Measurements from ENCODE around the gene TBC1D14. TPM values are rescaled to one million over a fixed set of nuclear protein-coding genes. Genes with fewer than 3 reads are reported as not detected.

Gene TBC1D14
- total and polyA plus RNA-seq, 9 of the 15 experiments (the other 6 are each of a cell fraction or from before 2014, with no cell fraction given), result 2.1 to 59.6 (median 44.8) TPM

DNA sequence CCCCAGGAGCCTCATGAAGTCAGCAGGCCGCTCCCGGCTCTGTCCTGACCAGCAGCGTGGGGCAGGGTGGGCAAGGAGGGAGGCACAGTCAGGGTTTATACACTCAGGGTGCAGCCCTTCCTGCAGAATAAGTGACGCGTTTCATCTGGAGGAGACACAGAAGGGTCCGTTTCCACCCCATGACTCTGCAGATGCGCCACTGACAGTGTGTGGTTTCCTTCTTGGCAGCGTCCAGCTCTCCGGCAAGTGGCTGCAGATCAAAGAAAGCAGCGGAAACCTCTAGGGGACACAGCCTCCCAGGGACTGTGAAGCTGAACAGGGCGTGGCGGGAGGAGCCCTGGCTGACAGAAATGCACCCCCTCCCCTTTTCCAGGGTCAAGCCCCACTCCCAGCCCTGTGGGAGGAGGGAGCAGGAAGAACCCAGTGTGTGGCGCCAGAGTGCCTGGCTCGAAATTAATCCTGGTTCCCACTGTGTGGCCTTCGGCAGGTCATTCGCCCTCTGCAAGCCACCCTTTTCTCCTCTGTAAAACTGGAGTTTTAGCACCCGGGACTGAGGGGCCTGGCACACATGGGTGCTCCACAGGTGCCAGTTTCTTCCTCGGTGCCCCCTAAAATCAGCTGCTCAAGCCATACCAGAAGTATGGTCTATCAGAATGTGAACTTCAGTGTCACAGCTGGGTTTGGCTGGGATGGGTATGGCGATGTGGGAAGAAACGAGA is 17.3 kb upstream of the TBC1D14 start (continued):
- TF ChIP-seq MBD2 (IDR thresholded peaks at IDR 0.05; ENCODE audit: borderline replicate concordance, low read depth) (peak; percentile 48; the same call in 1 of the 2 replicates), SPI1 (IDR thresholded peaks at IDR 0.05; ENCODE audit: borderline replicate concordance, low read depth, low read length) (no peak), ZNF23 (CRISPR knock-in tag; IDR thresholded peaks at IDR 0.05) (no peak), L3MBTL2 (IDR thresholded peaks at IDR 0.05) (peak; percentile 51; the same call in 1 of the 2 replicates), ZNF316 (IDR thresholded peaks at IDR 0.05) (peak; percentile 78), NBN (IDR thresholded peaks at IDR 0.05; ENCODE audit: low read depth) (peak; percentile 52; the same call in 1 of the 2 replicates), NFXL1 (CRISPR knock-in tag; IDR thresholded peaks at IDR 0.05) (no peak), ZNF77 (CRISPR knock-in tag; IDR thresholded peaks at IDR 0.05) (no peak), ZNF764 (CRISPR knock-in tag; IDR thresholded peaks at IDR 0.05; ENCODE audit: low read depth) (no peak), FOSL1 (tag; conservative IDR thresholded peaks at IDR 0.05) (no peak), ZFX (CRISPR knock-in tag; IDR thresholded peaks at IDR 0.05) (peak; percentile 63; the same call in 1 of the 2 replicates), ZFP30 (CRISPR knock-in tag; IDR thresholded peaks at IDR 0.05; ENCODE audit: borderline replicate concordance) (no peak), NCOR1 (IDR thresholded peaks at IDR 0.05) (no peak), ZNF780A (CRISPR knock-in tag; IDR thresholded peaks at IDR 0.05) (no peak), NFIX (CRISPR knock-in tag; IDR thresholded peaks at IDR 0.05; ENCODE audit: low read depth) (no peak), ZNF699 (CRISPR knock-in tag; IDR thresholded peaks at IDR 0.05; ENCODE audit: insufficient replicate concordance) (no peak), PYGO2 (tag; IDR thresholded peaks at IDR 0.05) (no peak), PHF20 (IDR thresholded peaks at IDR 0.05; ENCODE audit: partially characterized antibody) (no peak), FOXJ3 (CRISPR knock-in tag; IDR thresholded peaks at IDR 0.05) (no peak), CBX3 (IDR thresholded peaks at IDR 0.05; ENCODE audit: borderline replicate concordance in 1 of 2, low read length in 2 of 2) (no peak; a peak in 1 of 3 replicates), KDM5B (IDR thresholded peaks at IDR 0.05; ENCODE audit: insufficient replicate concordance, low read depth, low read length) (peak; percentile 46)
- TF ChIP-seq, protein P1, sequence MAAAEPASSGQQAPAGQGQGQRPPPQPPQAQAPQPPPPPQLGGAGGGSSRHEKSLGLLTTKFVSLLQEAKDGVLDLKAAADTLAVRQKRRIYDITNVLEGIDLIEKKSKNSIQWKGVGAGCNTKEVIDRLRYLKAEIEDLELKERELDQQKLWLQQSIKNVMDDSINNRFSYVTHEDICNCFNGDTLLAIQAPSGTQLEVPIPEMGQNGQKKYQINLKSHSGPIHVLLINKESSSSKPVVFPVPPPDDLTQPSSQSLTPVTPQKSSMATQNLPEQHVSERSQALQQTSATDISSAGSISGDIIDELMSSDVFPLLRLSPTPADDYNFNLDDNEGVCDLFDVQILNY (CRISPR knock-in tag; IDR thresholded peaks at IDR 0.05), result no peak
- TF ChIP-seq, protein P2, sequence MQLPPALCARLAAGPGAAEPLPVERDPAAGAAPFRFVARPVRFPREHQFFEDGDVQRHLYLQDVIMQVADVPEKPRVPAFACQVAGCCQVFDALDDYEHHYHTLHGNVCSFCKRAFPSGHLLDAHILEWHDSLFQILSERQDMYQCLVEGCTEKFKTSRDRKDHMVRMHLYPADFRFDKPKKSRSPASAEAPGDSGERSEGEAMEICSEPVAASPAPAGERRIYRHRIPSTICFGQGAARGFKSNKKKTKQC (CRISPR knock-in tag; IDR thresholded peaks at IDR 0.05), result no peak
- TF ChIP-seq, protein P3, sequence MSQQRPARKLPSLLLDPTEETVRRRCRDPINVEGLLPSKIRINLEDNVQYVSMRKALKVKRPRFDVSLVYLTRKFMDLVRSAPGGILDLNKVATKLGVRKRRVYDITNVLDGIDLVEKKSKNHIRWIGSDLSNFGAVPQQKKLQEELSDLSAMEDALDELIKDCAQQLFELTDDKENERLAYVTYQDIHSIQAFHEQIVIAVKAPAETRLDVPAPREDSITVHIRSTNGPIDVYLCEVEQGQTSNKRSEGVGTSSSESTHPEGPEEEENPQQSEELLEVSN (IDR thresholded peaks at IDR 0.05; ENCODE audit: borderline replicate concordance in 1 of 2, extremely low read depth in 1 of 2, insufficient read depth in 1 of 2, insufficient read length in 1 of 2, low read depth in 1 of 2, low read length in 1 of 2, poor library complexity in 1 of 2, severe bottlenecking in 1 of 2), result peak in 1 of 2 experiments; percentile 42
- TF ChIP-seq, protein P4, sequence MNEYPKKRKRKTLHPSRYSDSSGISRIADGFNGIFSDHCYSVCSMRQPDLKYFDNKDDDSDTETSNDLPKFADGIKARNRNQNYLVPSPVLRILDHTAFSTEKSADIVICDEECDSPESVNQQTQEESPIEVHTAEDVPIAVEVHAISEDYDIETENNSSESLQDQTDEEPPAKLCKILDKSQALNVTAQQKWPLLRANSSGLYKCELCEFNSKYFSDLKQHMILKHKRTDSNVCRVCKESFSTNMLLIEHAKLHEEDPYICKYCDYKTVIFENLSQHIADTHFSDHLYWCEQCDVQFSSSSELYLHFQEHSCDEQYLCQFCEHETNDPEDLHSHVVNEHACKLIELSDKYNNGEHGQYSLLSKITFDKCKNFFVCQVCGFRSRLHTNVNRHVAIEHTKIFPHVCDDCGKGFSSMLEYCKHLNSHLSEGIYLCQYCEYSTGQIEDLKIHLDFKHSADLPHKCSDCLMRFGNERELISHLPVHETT (CRISPR knock-in tag; conservative IDR thresholded peaks at IDR 0.05 in 1 of 2, IDR thresholded peaks at IDR 0.05 in 1 of 2), result no peak

Data from K562 (cell line).